Epithelial cell of esophagus (primary cell): ENCODE results near the gene ZNF598.
"Not testable (repeated sequence)": the region's sequence is repeated elsewhere in the genome, so short reads cannot be mapped to it uniquely, and the experiment has no call there.

Experiments
- DNase-seq: peaks from one replicate; pipeline ENCODE4 v3.0.0; 2010; ENCODE audit warnings: low read depth
- H3K4me3 ChIP-seq: 2 replicates; pipeline ENCODE4 v1.5.1; 2011; ENCODE audit warnings: mild to moderate bottlenecking, low read length, control low read depth
- CTCF ChIP-seq: IDR thresholded peaks from 2 replicates; pipeline ENCODE4 v1.5.1; 2011; ENCODE audit warnings: low read depth, mild to moderate bottlenecking, low read length, control low read depth, inconsistent platforms; ENCODE audit not compliant: insufficient read depth; ENCODE audit errors: missing control alignments

Gene ZNF598

GRCh38 chr16:1961651-1962067 is 48.0 kb downstream of the ZNF598 start:
- no peak overlapping the region for H3K4me3 ChIP-seq
- DNase-seq: no peak
- no peak for TF ChIP-seq CTCF

- peak; percentile 69 for DNase-seq
- H3K4me3 ChIP-seq: peak overlapping the region; percentile 84
- TF ChIP-seq CTCF: no peak
These were observed 48.7 kb downstream of the ZNF598 start for GRCh38 chr16:1960665-1961630.

GRCh38 chr16:1959269-1960039 is 50.2 kb downstream of the ZNF598 start, which contains the start of gene NDUFB10:
TSS of gene NDUFB10 (plus strand) at chr16:1959538. CDS start at chr16:1959625, 87 bp downstream.
- DNase-seq: peak; percentile 89
- H3K4me3 ChIP-seq: peak within 1 kb of the TSS; percentile 84
- TF ChIP-seq CTCF: peak; percentile 22

- H3K4me3 ChIP-seq: peak overlapping the region; percentile 18
- DNase-seq: no peak
- no peak for TF ChIP-seq CTCF
These were observed 50.8 kb downstream of the ZNF598 start for GRCh38 chr16:1958715-1959268.

GRCh38 chr16:1958143-1958491 is 51.5 kb downstream of the ZNF598 start:
- not testable (repeated sequence) for DNase-seq, H3K4me3 ChIP-seq

- DNase-seq, H3K4me3 ChIP-seq: not testable (repeated sequence)
These were observed 52.0 kb downstream of the ZNF598 start for GRCh38 chr16:1957434-1958142.

GRCh38 chr16:1953734-1954133 is 55.9 kb downstream of the ZNF598 start:
- TF ChIP-seq CTCF: no peak
- H3K4me3 ChIP-seq: no peak overlapping the region
- DNase-seq: no peak
